Ectodermal cell (in vitro differentiated cells): ENCODE data around the gene TMEM26.
"Not testable (repeated sequence)": the region's sequence is repeated elsewhere in the genome, so short reads cannot be mapped to it uniquely, and the experiment has no call there.

Source experiments
- H3K27ac ChIP-seq: 2 replicates; pipeline ENCODE4 v1.7.0; 2013; ENCODE audit warnings: mild to moderate bottlenecking, low read depth, low read length; ENCODE audit not compliant: insufficient read depth, poor library complexity, severe bottlenecking
- H3K27me3 ChIP-seq: 2 replicates; pipeline ENCODE4 v1.7.0; 2013; ENCODE audit warnings: mild to moderate bottlenecking, low read length; ENCODE audit not compliant: insufficient read depth, control insufficient read depth, poor library complexity, severe bottlenecking
- H3K36me3 ChIP-seq: one replicate; pipeline ENCODE4 v1.7.0; 2013; ENCODE audit warnings: low read length; ENCODE audit not compliant: control insufficient read depth, insufficient read depth
- H3K4me1 ChIP-seq: one replicate; pipeline ENCODE4 v1.7.0; 2013; ENCODE audit warnings: low read length; ENCODE audit not compliant: control insufficient read depth, insufficient read depth
- H3K4me3 ChIP-seq: 2 replicates; pipeline ENCODE4 v1.7.0; 2013; ENCODE audit warnings: low read depth, low read length, control low read depth; ENCODE audit not compliant: insufficient read depth
- H3K9me3 ChIP-seq: 2 replicates; pipeline ENCODE4 v1.7.0; 2013; ENCODE audit warnings: mild to moderate bottlenecking, low read length, moderate library complexity; ENCODE audit not compliant: control insufficient read depth
- WGBS, 2 experiments: methylation state at CpG; one replicate each; pipeline ENCODE4 v1.1.7; 2013; ENCODE audit warnings: missing lambda C conversion rate in 2 of 2; 5-methylcytosine and 5-hydroxymethylcytosine counted together

Gene TMEM26

DNA sequence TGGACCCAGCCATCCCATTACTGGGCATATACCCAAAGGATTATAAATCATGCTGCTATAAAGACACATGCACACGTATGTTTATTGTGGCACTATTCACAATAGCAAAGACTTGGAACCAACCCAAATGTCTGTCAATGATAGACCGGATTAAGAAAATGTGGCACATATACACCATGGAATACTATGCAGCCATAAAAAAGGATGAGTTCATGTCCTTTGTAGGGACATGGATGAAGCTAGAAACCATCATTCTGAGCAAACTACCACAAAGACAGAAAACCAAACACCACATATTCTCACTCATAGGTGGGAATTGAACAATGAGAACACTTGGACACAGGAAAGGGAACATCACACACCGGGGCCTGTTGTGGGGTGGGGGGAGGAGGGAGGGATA, 72.0 kb downstream of the TMEM26 start:
- not testable (repeated sequence) for H3K9me3 ChIP-seq, H3K27ac ChIP-seq, H3K4me3 ChIP-seq, H3K4me1 ChIP-seq, H3K27me3 ChIP-seq, H3K36me3 ChIP-seq
- WGBS, 2 experiments, result 100% methylated on average over 1 to 2 of the region's 3 CpGs

DNA sequence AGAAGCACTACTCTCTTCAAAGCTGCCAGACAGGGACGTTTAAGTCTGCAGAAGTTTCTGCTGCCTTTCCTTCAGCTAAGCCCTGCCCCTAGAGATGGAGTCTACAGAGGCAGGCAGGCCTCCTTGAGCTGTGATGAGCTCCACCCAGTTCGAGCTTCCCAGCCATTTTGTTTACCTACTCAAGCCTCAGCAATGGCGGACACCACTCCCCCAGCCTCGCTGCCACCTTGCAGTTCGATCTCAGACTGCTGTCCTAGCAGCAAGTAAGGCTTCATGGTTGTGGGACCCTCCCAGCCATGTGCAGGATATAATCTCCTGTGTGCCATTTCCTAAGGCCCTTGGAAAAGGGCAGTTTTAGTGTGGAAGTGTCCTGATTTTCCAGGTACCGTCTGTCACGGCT, 74.3 kb downstream of the TMEM26 start:
- Histone ChIP-seq H3K4me1 (no peaks in the 10 kb centered on the region), H3K36me3 (no peaks in the 10 kb centered on the region), H3K4me3 (no peak overlapping the region), H3K27ac (no peak overlapping the region), H3K9me3 (no peaks in the 10 kb centered on the region), H3K27me3 (no peaks in the 10 kb centered on the region)
- WGBS, 2 experiments, result 93 to 94% methylated on average over 7 of the region's 7 CpGs

DNA sequence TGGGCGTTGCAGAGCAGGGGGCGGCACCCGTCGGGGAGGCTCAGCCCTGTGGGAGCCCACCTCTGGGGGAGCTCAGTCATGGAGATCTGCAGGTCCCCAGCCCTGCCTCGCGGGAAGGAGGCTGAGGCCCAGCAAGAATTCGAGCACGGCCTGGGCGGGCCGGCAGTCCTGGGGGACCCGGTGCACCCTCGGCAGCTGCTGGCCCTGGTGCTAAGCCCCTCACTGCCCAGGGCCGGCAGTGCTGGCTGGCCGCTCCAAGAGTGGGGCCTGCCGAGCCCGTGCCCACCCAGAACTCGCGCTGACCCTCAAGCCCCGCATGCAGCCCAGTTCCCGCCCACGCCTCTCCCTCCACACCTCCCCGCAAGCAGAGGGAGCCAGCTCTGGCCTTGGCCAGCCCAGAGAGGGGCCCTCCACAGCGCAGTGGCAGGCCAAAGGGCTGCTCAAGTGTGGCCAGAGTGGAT, 76.2 kb downstream of the TMEM26 start:
- H3K27me3 ChIP-seq, result no peaks in the 10 kb centered on the region
- H3K36me3 ChIP-seq, result no peaks in the 10 kb centered on the region
- no peaks in the 10 kb centered on the region for H3K9me3 ChIP-seq
- WGBS, 2 experiments, result 96% methylated on average over 23 of the region's 23 CpGs
- no peak overlapping the region for H3K27ac ChIP-seq
- H3K4me1 ChIP-seq, result no peaks in the 10 kb centered on the region
- no peak overlapping the region for H3K4me3 ChIP-seq

DNA sequence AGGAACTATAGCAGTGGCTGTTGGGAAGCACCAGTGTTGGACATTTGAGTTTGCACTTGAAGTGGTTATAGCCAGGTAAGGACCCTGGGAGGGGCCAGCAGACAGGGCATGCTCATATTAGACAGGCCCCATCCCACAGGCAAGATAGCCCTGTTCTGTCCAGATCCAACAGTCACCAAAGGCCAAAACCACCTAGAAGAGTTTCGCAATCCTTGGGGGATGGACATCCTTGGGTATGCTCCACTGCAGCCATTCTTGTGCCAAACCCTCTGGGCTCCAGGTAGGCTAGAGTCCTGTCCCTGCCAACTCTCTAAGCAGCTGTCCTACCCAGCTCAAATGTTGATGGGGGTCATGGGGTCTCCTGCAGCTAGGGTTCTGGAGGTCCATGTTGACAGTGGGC, 76.8 kb downstream of the TMEM26 start:
- Histone ChIP-seq H3K36me3 (no peaks in the 10 kb centered on the region), H3K27ac (no peak overlapping the region), H3K4me1 (no peaks in the 10 kb centered on the region), H3K4me3 (no peak overlapping the region), H3K9me3 (no peaks in the 10 kb centered on the region), H3K27me3 (no peaks in the 10 kb centered on the region)
- 93 to 95% methylated on average over 1 of the region's 1 CpG for WGBS, 2 experiments

DNA sequence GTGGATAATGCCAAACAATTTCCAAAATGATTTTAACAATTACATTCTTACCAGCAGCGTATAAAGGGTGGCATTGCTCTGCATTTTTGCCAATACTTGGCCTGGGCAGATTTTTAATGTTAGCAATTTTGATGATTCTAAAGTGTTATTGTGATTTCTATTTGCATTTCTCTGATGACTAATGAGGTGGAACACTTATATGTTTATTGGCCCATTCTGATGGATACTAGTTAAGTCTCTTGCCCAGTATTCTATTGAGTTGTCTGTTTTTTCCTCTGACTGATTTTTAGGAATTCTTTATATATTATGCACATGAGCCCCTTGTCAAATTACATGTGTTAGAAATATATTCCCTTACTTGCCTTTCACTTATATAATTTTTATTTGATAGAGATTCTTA, 86.8 kb downstream of the TMEM26 start:
- Histone ChIP-seq H3K36me3 (no peaks in the 10 kb centered on the region), H3K4me3 (no peak overlapping the region), H3K9me3 (no peaks in the 10 kb centered on the region), H3K27me3 (no peaks in the 10 kb centered on the region), H3K4me1 (no peaks in the 10 kb centered on the region), H3K27ac (no peak overlapping the region)
- 100% methylated on average over 1 of the region's 1 CpG for WGBS, 2 experiments

DNA sequence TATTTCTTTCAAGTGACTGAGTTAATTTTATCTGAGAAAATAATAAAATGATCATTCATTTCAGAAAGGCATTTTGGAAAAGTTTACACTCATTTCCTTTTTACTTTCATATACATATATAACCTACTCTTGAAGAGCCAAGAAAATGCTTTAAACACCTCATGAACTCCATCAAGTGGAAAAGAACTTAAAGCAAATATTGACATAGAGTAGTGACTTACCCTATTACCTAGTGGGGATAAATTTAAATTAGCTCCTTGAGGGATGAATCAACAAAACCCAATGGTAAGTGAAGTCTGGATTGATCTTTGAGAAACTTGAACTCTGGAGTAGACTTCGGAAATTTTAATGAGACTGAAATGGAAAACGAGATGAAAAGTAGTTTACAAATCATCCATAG, 88.6 kb downstream of the TMEM26 start:
- no peak overlapping the region for H3K4me3 ChIP-seq
- WGBS, 2 experiments, result 88 to 91% methylated on average over 2 of the region's 2 CpGs
- H3K27me3 ChIP-seq, result no peaks in the 10 kb centered on the region
- no peaks in the 10 kb centered on the region for H3K4me1 ChIP-seq
- H3K27ac ChIP-seq, result no peak overlapping the region
- no peaks in the 10 kb centered on the region for H3K9me3 ChIP-seq
- no peaks in the 10 kb centered on the region for H3K36me3 ChIP-seq

DNA sequence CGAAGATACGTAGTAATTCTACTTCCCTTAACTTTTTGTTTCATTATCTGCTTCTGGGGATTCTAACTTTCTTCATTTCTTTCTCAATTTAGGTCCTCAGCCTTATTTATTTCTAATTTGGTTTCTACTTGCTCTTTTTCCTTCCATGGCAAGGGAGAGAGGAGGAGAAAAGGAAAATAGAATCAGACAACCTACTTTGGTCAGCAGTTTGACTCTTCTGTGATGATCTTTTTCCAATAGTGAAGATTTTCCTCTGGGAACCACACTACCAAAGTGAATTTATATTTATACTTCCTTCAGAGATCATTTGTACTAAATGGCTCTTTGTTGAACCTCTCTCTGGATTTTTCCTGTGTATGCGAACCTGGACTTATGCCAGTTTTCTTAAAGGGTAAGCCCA, 90.2 kb downstream of the TMEM26 start:
- WGBS, 2 experiments, result 93% methylated on average over 3 of the region's 3 CpGs
- H3K4me3 ChIP-seq, result no peak overlapping the region
- no peaks in the 10 kb centered on the region for H3K27me3 ChIP-seq
- H3K27ac ChIP-seq, result no peak overlapping the region
- H3K4me1 ChIP-seq, result no peaks in the 10 kb centered on the region
- H3K9me3 ChIP-seq, result no peaks in the 10 kb centered on the region
- H3K36me3 ChIP-seq, result no peaks in the 10 kb centered on the region

DNA sequence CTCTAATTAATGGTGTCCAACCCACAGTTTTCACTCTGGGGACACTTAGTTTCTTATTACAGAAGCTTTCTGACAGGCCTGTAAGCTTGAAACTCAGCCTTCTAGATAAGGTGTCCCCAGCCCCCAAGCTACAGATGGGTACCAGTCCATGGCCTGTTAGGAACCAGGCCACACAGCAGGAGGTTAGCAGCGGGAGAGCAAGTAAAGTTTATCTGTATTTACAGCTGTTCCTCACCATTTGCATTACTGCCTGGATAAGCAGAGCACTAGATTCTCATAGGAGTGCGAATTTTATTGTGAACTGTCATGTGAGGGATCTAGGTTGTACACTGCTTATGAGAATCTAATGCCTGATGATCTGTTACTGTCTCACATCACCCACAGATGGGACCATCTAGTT, 93.7 kb downstream of the TMEM26 start:
- H3K36me3 ChIP-seq, result no peaks in the 10 kb centered on the region
- H3K27me3 ChIP-seq, result no peaks in the 10 kb centered on the region
- no peak overlapping the region for H3K27ac ChIP-seq
- 93 to 95% methylated on average over 2 of the region's 2 CpGs for WGBS, 2 experiments
- no peaks in the 10 kb centered on the region for H3K9me3 ChIP-seq
- no peaks in the 10 kb centered on the region for H3K4me1 ChIP-seq
- H3K4me3 ChIP-seq, result no peak overlapping the region

DNA sequence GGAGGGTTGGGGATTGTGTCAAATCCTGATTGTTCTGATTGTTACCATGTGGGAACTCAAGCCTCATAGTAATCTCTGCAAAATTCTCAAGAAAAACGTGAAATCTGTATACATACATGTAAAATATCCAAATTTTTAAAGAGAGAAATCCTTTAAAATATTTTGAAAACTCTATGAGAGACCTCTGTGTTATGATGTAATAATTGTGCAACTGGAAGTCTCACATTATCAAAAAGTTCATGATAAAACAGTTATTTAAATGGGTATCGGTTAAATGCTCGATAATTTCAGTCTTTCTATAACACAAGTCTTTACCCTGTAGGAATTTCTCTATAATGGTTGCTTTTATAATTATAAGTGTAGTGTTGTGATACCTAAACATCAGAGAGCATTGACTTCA, 95.5 kb downstream of the TMEM26 start:
- Histone ChIP-seq H3K4me3 (no peak overlapping the region), H3K27me3 (no peaks in the 10 kb centered on the region), H3K4me1 (no peaks in the 10 kb centered on the region), H3K36me3 (no peaks in the 10 kb centered on the region), H3K27ac (no peak overlapping the region), H3K9me3 (no peaks in the 10 kb centered on the region)
- no CpG with 5 or more reads among the region's 3 CpGs for WGBS, 2 experiments
